ENCODE measurements around the gene FRMD8. TPM values are rescaled to one million over a fixed set of nuclear protein-coding genes. Genes with fewer than 3 reads are reported as not detected.

The FRMD8 gene, protein sequence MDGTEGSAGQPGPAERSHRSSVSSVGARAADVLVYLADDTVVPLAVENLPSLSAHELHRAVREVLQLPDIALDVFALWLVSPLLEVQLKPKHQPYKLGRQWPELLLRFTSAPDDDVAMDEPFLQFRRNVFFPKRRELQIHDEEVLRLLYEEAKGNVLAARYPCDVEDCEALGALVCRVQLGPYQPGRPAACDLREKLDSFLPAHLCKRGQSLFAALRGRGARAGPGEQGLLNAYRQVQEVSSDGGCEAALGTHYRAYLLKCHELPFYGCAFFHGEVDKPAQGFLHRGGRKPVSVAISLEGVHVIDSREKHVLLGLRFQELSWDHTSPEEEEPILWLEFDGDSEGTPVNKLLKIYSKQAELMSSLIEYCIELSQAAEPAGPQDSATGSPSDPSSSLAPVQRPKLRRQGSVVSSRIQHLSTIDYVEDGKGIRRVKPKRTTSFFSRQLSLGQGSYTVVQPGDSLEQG
- total RNA-seq = 152 and 238 TPM in 2 replicates

DNA sequence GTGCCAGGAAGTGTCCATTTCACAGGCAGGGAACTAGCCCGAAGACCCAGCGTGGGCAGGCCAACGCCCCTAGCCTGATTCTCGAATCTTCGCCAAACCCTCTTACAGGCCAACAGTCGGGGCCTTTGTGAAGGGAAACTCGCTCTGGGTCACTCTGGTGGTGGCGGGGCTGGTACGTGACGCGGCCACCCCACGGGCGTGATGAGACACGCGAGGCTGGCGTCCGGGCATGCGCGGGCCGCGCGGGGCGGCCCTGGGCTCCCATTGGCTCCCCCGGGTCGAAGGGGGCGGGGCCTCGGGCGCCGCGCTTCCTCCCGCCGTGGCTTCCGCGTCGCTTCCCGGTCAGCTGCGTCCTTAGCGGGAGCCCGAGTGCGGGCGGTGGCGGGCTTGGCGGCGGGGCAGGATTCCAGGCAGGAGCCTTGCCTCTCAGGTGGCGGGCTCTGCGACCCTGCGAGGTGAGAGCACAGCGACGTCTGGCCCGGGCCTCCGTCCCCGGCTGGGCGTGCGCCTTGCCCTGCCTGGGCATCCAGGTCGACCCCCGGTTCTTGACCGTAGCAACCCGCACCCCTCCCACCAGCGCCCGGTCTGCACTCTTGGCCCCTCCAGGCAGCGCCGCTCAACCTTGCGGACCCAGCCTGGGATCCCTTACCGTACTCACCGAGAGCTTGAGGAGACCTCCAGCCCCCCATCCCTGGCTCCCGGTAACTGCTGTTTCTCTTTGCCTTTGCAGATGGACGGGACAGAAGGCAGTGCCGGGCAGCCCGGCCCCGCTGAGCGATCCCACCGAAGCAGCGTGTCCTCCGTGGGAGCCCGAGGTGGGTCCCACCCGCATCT lies at the start of gene FRMD8:
FRMD8 (plus strand) TSS at position 331 of the 834 bp plus-strand sequence; CDS start at position 731, 400 bp downstream.
- peak; percentile 89 for DNase-seq

DNA sequence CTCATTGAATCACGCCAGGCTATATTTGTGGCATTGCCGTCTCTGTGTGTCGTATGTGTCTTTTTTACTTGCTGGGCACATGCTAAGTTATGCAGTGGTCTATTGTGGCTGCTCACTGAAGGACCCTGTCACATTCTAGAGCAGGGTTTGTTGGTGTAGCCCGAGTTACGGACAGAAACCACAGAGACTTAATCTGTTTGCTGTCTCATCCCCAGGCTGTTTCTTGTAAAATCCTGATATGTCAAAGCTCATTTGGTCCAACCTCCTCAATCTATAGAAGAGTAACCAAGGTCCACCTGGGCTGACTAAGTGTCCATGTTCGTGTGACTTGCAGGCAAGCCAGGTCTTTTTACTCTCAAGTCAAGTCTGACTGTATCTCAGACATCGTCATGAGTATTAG lies 47.8 kb upstream of the FRMD8 start:
- no peak for DNase-seq

DNA sequence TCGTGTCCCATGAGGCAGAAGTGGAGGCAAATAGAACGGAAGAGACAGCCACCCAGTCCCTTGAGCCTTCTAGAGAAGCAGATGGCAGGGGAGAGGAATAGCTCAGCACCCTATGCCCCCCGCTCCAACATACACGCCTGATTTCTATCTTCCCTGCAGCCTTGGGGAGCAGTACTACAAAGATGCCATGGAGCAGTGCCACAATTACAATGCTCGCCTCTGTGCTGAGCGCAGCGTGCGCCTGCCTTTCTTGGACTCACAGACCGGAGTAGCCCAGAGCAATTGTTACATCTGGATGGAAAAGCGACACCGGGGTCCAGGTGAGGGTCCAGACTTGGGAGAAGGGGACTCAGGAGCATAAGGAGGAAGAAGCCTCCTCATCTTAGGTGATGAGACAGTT lies 46.2 kb upstream of the FRMD8 start:
- no peak for DNase-seq

DNA sequence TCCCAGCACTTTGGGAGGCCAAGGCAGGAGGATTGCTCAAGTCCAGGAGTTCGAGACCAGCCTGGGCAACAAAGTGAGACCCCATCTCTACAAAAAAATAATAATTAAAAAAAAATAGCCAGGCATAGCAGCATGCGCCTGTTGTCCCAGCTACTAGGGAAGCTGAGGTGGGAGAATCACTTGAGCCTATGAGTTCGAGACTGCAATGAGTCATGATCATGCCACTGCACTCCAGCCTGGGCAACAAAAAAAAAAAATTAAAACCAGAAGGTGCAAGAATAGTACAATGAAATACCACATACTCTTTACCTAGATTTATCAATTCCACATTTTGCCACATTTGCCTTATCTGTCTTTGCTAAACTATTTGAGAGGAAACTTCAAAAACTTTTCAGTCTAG lies 44.6 kb upstream of the FRMD8 start:
- no peak for DNase-seq

DNA sequence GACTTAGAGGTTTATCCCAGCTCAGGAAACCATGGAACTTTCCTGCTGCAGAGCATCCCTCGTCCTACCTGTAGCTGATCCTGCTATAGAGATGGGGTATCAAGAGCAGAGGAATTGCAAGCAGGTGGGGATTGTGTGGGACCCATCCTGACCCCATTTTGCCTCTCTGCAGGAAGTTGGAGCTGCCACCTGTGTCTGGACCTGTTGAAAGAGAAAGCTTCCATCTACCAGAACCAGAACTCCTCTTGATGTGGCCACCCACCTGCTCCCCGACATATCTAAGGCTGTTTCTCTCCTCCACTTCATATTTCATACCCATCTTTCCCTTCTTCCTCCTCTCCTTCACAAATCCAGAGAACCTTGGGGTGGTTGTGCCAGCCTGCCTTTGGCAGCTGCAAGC lies 34.9 kb upstream of the FRMD8 start:
- no peak for DNase-seq

DNA sequence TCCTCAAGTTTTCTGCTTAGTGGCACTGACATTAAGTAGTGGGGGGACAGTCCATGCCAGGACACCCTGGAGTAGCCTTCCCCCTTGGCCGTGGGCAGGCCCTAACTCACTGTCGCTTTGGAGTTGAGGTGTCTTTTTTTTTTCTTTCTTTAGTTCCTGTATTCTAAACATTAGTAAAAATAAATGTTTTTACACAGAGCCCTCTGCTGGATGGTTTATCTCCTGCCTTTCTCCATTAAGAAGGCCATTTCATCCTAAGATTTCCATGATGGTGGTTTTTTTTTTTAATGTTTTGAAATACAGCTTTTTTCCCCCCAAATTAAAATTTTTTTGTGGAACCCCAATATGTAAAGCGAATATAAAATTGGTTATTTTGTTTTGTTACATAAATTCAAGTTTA lies 33.7 kb upstream of the FRMD8 start:
- peak; percentile 32 for DNase-seq

DNA sequence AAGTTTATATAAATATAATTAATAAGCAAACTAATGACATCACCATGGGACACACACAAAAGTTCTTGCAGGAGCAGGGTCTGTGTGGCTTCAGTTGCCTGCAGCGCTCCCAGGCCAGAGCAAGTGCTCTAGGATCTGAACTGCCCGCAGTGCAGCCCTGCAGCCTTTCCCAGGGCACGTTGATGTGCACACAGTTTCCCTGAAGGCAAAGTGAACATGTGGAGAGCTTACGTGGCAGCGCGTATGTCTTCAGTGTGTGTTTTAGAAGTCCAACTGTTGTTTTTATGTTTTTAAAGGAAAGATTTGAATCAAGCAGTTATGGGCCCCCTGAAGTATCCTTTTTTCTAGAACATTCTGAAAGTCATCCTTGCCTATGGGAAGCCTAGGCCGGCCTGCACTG lies 33.1 kb upstream of the FRMD8 start:
- no peak for DNase-seq

DNA sequence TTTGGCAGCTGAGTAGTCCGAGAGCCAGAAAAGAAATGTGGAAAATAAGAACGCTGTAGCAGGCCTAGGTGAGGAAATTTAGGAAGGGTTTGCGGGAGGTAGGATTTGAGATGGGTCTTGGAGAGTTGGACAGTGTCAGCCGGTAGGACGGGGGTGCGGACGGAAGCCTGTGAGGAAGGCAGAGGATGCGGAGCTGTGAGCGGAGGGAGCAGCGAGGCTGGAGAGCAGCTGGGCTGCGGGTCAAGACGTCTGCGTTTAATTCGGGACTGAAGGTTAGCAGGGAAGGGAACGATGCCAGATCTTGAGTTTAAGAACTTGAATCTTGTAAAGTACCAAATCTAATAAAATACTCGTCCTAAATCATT lies 32.6 kb upstream of the FRMD8 start:
- DNase-seq = no peak

DNA sequence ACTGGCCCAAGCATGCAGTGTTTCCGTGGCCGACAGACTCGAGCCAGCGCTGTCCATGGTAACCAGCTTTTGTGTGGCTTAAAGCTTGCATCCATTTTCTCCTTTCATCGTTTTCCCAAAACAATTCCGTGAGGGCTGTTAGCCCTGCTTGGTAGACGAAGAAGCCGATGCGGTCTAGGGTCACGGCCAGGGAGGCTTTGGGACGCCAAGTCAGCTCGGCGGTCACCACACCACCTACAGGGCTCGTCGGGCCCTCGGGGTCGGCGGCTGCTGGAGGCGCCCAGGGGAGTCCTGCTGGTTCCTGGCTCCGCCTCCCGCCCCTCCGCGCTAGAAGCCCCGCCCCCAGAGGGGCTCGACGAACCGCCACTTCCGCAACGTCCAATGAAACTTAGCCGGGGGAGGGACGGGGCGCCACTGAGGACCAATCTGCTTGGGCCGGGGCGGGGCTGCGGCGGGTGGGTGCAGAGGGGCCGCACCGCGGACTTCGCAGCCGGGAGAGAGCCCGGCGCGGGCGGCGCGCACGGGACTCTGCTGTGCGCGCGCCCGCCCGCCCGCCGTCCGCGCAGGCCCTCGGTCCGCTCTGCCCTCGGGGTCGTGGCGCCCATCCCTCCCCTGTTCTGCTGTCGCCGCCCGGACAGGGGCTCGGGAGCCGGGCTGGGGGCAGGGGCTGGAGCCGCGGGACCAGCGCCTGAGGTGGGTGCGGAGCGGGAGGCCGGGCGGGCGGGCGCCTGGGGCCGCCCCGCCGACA lies 32.0 kb upstream of the FRMD8 start, which contains the start of gene TIGD3:
TIGD3 (plus strand) TSS at position 487 of the 748 bp plus-strand sequence. CDS start 1,058 bp downstream, outside the sequence.
- DNase-seq = peak; percentile 96

DNA sequence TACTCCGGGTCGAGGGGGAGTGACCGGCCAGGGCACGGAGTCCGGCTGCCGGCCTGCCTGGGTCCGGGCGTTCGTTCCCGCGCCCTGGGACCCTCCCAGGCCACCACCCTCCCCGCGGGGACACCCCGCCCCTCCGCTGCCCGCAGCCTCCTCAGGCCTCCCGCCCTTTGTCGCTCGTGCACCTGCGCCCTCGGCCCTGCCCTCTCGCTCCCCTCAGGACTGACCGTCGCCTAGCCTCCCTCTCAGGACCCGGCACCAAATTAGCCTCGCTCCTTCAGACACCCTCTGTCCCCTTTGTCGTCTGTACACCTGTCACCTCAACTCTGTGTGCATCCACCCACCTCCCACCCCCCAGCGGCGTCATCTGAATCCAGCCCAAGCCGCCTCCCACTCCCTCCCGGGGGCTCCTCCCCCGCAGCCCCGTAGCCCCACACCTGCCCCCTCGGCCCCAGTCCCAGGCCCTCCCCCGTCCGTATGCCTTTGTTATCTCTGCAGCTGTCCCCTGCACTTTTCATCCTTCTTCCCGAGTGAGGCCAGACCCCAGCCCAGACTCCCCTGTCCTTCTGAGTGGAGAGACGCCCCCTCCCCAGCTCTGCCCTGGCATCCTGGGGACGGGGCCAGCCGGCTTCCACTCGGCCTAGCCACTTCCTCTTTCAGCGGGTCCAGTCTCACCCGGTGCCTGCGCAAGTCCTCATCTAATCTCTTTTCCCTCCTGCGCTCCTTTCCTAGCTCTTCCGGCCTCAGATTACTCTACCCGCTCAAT lies 31.2 kb upstream of the FRMD8 start:
- no peak for DNase-seq

DNA sequence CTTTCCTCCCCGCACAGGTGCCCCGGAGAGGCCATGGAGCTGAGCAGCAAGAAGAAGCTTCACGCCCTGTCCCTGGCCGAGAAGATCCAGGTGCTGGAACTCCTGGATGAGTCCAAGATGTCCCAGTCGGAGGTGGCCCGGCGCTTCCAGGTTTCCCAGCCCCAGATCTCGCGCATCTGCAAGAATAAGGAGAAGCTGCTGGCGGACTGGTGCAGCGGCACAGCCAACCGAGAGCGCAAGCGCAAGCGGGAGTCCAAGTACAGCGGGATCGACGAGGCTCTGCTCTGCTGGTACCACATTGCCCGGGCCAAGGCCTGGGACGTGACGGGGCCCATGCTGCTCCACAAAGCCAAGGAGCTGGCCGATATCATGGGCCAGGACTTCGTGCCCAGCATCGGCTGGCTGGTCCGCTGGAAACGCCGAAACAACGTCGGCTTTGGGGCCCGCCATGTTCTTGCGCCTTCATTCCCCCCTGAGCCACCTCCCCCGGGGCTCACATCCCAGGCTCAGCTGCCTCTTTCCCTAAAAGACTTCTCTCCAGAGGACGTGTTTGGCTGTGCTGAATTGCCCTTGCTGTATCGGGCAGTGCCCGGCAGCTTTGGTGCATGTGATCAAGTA lies 30.6 kb upstream of the FRMD8 start:
- peak; percentile 49 for DNase-seq

DNA sequence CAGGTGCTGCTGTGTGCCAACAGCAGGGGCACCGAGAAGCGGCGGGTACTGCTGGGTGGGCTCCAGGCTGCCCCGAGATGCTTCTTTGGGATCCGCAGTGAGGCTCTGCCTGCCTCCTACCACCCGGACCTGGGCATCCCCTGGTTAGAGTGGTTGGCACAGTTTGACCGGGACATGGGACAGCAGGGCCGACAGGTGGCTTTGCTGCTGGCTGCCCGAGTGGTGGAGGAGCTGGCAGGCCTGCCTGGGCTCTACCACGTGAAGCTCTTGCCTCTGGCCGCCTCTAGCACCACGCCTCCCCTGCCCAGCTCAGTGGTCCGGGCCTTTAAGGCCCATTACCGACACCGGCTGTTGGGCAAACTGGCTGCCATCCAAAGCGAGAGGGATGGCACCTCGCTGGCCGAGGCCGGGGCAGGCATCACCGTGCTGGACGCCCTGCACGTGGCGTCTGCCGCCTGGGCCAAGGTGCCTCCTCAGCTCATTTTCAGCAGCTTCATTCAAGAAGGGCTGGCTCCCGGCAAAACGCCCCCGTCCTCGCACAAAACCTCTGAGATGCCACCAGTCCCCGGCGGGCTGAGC lies 30.0 kb upstream of the FRMD8 start:
- DNase-seq = no peak

DNA sequence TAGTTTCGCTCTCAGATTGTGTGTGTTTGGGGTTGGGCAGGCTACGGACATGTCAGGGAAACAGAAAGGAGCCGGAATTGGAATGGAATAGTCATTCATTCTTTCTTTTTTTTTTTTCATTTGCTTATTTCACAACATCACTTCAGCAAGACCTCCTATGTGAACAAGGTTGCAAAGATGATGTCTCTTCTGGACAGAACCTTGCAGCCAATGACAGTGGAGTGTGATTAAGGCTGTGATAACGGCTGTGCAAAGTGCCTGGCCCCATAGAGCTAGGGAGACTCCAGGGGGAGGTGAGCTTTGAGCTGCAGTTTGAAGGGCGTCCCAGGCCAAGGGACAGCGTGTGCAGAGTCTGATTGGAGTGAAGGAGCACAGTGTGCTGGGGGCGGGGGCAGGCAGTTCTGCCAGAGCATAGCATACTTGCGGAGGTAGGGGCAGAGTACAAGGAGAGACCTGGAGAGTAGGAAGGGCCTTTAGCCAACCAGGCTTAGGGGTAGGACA lies 28.5 kb upstream of the FRMD8 start:
- DNase-seq = no peak

DNA sequence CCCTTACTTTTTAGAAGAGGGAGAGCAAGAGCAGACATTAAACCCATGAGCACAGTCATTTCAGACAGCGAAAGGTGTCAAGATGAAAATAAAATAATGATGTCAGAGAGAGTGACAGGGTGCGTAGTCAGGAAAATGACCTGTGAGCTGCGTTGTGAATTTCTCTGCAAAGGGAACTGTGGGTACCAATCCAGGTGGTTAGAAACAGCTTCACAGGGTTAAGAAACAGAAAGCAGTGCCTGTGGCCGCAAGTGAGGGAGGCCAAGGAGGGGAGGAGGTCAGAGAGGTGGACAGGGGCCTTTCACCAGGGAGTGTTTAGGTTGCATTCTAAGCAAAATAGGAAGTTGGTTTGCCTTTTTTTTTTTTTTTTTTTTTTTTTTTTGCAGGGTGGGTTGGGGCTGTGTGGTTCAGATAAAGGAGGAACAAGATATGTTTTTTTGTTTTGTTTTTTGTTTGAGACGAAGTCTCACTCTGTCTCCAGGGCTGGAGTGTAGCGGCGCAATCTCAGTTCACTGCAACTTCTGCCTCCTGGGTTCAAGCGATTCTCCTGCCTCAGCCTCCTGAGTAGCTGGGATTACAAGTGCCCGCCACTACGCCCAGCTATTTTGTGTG lies 24.0 kb upstream of the FRMD8 start:
- DNase-seq = no peak

DNA sequence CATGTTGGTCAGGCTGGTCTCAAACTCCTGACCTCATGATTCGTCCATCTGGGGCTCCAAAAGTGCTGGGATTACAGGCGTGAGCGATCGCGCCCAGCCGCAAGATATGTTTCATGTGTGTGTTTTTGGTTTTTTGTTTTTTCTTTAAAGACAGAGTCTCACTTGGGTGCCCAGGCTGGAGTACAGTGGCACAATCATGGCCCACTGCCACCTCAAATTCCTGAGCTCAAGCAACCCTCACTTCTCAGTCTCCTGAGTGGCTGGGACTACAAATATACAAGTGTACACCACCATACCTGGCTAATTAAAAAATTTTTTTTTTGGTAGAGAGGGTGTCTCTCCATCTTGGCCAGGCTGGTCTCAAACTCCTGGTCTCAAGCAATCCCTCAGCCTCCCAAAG lies 23.5 kb upstream of the FRMD8 start:
- DNase-seq = no peak

DNA sequence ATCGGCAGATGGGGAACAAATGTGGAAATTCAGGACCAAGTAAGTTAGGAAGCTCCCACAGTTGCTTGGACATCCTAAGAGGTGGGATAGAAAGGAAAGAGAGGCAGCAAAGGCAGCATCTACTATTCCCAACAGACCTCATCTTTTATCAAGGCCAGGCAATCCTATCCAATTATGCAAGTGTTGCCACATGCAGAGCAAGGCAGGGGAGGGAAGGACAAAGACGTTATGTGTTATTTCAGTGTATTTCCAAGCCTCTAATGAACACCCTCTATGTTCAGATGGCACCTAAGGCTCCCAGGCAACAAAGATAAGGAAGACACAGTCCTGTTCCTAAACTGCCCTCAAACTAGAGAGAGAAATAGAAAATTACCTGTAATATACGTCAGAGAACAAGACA lies 22.7 kb upstream of the FRMD8 start:
- DNase-seq = no peak

DNA sequence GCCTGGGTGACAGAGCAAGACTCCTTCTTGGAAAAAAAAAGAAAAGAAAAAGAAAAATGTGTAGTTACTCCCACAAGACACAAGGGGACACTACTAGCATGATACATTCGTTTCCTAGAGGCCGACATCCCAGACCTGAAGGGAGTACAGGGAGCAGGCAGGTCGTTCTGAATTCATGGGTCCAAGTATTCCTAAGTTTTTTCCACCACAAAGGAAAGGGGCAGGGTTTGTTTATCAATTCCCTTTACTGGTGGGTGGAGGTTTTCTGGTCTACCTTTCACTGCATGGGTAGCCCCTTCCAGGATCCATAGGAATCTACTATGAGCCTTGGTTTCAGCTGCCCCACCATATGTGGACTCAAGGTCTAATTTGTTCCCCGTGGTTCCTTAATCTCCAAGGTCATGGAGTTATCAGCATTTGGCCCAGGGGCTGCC lies 20.1 kb upstream of the FRMD8 start:
- peak; percentile 90 for DNase-seq

DNA sequence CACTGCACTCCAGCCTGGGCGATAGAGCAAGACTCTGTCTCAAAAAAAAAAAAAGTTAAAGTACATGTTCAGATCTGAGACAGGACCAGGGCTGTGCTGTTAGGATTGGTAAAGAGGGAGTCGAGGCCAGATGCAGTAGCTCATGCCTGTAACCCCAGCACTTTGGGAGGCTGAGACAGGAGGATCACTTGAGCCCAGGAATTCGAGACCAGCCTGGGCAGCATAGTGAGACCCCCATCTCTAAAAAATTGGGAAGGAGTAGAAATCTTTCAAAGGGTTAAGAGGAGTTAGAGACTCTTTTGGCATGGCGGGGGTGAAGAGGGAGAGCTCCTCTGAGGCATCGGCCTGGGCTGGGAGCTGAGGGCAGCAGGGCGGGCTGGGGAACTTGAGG lies 15.8 kb upstream of the FRMD8 start:
- no peak for DNase-seq

DNA sequence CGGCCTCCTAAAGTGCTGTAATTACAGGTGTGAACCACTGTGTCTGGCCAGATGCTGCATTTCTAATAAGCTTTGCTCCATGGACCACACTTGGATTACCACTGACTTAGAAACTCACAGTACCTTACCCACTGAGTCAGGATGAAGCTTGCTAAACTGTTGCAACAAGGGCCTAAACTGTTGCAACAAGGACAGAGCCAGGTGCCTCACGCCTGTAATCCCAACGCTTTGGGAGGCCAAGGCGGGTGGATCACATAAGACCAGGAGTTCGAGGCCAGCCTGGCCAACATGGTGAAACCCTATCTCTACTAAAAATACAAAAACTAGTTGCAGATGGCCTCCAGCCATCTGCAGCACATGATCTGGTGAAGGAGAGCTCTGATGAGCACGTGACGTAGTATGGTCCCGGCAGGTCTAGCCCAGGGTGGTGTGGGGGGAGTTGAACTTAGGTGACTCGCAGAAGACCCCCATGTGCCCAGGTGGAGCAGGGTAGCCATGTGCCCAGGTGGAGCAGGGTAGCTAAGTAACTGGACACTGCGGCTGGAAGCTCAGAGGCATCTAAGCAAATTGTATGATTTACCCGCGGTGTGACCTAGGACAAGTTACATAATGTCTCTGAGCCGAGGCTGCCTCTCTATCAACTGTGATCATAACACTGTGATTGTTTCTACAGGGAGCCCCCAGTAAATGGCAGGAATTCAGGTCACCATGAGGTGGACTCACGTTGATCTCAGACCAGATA lies 12.4 kb upstream of the FRMD8 start:
- DNase-seq = no peak

DNA sequence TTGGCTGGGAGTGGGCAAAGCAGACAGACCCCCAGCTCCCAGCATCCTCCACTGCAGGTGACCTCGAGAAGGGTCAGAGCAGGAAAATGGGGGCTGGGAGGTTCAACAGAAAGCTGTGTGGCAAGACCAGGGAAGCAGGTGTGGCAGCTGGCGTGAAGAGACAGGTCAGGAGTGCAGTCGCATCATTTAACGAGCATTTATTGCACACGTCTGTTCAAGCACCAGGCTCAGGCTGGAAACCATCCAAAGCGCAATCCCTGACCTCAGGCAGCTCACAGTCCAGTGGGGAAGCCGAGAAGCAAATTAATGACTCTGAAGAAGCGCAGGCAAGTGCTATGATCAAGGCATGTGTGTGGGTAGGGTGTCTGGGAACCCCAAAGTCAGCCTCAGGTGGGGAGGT lies 11.4 kb upstream of the FRMD8 start:
- no peak for DNase-seq

All from dermis blood vessel endothelial cell (primary cell).